Adrenal gland (tissue), 12 donors: ENCODE data around the gene TMED6. TPM values are rescaled to one million over a fixed set of nuclear protein-coding genes. Genes with fewer than 3 reads are reported as not detected.

ENCODE experiments used
- DNase-seq, 7 donors: peaks; one replicate each; pipeline ENCODE4 v3.0.0-alpha.2; 2019 to 2020
- H3K27ac ChIP-seq, 5 donors: fragments of 200-600 bp; sonication (generic) in 4 of 5; 1 replicate in 3 of 5; 2 replicates in 2 of 5; pipeline versions ENCODE4 v1.5.1 to v1.8.0; 2016 to 2020; ENCODE audit warnings: mild to moderate bottlenecking in 1 of 5
- H3K27me3 ChIP-seq: fragments of 200-600 bp; 2 replicates; pipeline ENCODE4 v1.8.0; 2021
- H3K36me3 ChIP-seq, 2 donors: fragments of 200-600 bp; replicated peaks in 1 of 2; 1 replicate in 1 of 2; 2 replicates in 1 of 2; pipeline versions ENCODE4 v1.5.1 to v1.8.0; 2018 to 2022
- H3K4me1 ChIP-seq, 2 donors: fragments of 200-600 bp; replicated peaks in 1 of 2; 1 replicate in 1 of 2; 2 replicates in 1 of 2; pipeline versions ENCODE4 v1.5.1 to v1.8.0; 2018 to 2021
- H3K4me3 ChIP-seq, 4 donors: fragments of 200-600 bp; sonication (generic) in 3 of 4; one replicate each; pipeline ENCODE4 v1.5.1; 2016 to 2018
- H3K9me3 ChIP-seq, 3 donors: fragments of 200-600 bp; sonication (generic) in 1 of 3; replicated peaks in 1 of 3; 1 replicate in 2 of 3; 2 replicates in 1 of 3; pipeline versions ENCODE4 v1.5.1 to v1.8.0; 2016 to 2021
- POLR2A ChIP-seq, 2 donors: fragments of 450-650 bp; IDR thresholded peaks; one replicate each; pipeline ENCODE4 v1.6.1; 2017; ENCODE audit warnings: antibody characterized with exemption in 2 of 2, mild to moderate bottlenecking in 2 of 2, moderate library complexity in 1 of 2
- WGBS, 4 donors: extraction: QIAGEN DNeasy Blood & Tissue Kit in 2 of 4; methylation state at CpG; one replicate each; pipeline versions ENCODE4 v1.1.5 to v1.1.7; 2013 to 2017; 5-methylcytosine and 5-hydroxymethylcytosine counted together
- intact Hi-C, 2 donors: fragments of 100-400 bp; cut with DNase I; formaldehyde crosslinking; loops; one replicate each; pipeline versions ENCODE4 v1.14.1 to v1.15.0; 2022 to 2023
- polyA plus RNA-seq, 3 donors: library from polyadenylated mRNA; stranded (reverse); fragments of 200-250 nt in 2 of 3; fragments of 350-450 nt in 1 of 3; fragmentation: Illumina TruSeq in 1 of 3; extraction: RNeasy Lipid Tissue Mini Kit (QIAGEN cat#74804) in 1 of 3; gene quantifications; one replicate each; pipeline ENCODE4 v1.2.3, GENCODE V29; 2013 to 2014
- total RNA-seq, 9 donors: library from RNA; depleted of rRNA in 4 of 9; stranded (reverse); fragments of >200 nt in 4 of 9; fragments of 120-200 nt in 1 of 9; fragmentation: NEBNext Ultra II Directional in 1 of 9; extraction: Animal tissue kit (Norgen Biotek cat#: 25700) in 1 of 9; gene quantifications; one replicate each; pipeline versions ENCODE4 v1.1.0 to v1.2.4, GENCODE V29; 2013 to 2023
- TF ChIP-seq, protein P1 (sequence below), 6 experiments: fragments of 450-650 bp in 4 of 6; fragments of 200-600 bp in 2 of 6; sonication (generic) in 1 of 6; IDR thresholded peaks; 1 replicate in 5 of 6; 2 replicates in 1 of 6; pipeline versions ENCODE4 v1.5.1 to v1.8.0; 2016 to 2021; ENCODE audit warnings: antibody characterized with exemption in 6 of 6, mild to moderate bottlenecking in 2 of 6, moderate library complexity in 1 of 6
- donor health status: healthy with polysubstance abuse.
- donor health status: Bipolar disorder and iron deficiency.
- donor health status: DM: yes; HTN: yes; CAD: no.
- donor health status: DM: no; HTN: no; CAD: no.
- donor health status: DM: no; HTN: no; CAD: no.
- donor health status: DM: yes; HTN: yes; CAD: no.

The TMED6 gene
- total and polyA plus RNA-seq, 12 donors = 0.22 to 2.5 (median 0.42) TPM; not detected in 5

DNA sequence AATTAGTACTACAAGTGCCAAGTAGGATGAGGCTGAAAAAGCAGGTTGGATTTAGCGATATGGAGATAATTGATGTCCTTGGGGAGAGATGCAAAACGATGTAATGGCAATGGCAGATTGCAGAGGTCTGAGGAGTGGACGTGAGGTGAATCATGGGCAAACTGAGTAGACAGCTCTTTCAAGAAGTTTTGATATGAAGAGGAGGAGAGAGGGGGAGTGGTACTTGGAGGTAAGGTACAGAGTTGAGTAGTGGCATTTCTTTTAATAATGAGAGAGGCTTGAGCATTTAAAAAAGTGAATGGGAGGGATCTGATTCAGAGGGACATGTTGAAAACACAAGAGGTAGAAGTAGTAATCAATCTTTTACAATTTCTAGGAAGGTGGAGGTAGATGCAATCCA lies 58.2 kb downstream of the TMED6 start:
- no peaks in the 10 kb centered on the region for H3K36me3 ChIP-seq
- intact Hi-C loops = loop anchor here in 1 of 2 donors (10.0 kb wide), 1 partner anchor 139 kb away; no protein-coding TSS in a partner anchor
- no peak for DNase-seq
- H3K27ac ChIP-seq = no peak overlapping the region
- no peaks in the 10 kb centered on the region for H3K4me1 ChIP-seq
- H3K4me3 ChIP-seq = no peak overlapping the region
- no peaks in the 10 kb centered on the region for H3K9me3 ChIP-seq
- H3K27me3 ChIP-seq = no peaks in the 10 kb centered on the region
- 32 to 45% (median 39%) methylated on average over 3 of the region's 3 CpGs for WGBS, 4 donors
- no peak for TF ChIP-seq POLR2A (IDR thresholded peaks at IDR 0.05)
- TF ChIP-seq, protein P1, sequence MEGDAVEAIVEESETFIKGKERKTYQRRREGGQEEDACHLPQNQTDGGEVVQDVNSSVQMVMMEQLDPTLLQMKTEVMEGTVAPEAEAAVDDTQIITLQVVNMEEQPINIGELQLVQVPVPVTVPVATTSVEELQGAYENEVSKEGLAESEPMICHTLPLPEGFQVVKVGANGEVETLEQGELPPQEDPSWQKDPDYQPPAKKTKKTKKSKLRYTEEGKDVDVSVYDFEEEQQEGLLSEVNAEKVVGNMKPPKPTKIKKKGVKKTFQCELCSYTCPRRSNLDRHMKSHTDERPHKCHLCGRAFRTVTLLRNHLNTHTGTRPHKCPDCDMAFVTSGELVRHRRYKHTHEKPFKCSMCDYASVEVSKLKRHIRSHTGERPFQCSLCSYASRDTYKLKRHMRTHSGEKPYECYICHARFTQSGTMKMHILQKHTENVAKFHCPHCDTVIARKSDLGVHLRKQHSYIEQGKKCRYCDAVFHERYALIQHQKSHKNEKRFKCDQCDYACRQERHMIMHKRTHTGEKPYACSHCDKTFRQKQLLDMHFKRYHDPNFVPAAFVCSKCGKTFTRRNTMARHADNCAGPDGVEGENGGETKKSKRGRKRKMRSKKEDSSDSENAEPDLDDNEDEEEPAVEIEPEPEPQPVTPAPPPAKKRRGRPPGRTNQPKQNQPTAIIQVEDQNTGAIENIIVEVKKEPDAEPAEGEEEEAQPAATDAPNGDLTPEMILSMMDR (IDR thresholded peaks at IDR 0.05) = no peak

Other genes starting within 250 kb of the TMED6 start
- gene HAS3, start 246.1 kb downstream of the TMED6 start, total RNA-seq = 1 to 10 TPM in 1 of 9 donors, under 1 TPM in 8; 0.06 to 1.1 (median 0.42) TPM
- 1 to 10 TPM in 1 of 3 donors, under 1 TPM in 2; 0.27 to 1.2 (median 0.91) TPM for gene HAS3, start 246.1 kb downstream of the TMED6 start, polyA plus RNA-seq
- 100 to 1,000 TPM in 3 of 9 donors, 10 to 100 TPM in 6; 48.8 to 207 (median 82.6) TPM for gene CHTF8, start 219.2 kb downstream of the TMED6 start, total RNA-seq
- 100 to 1,000 TPM in 1 of 3 donors, 10 to 100 TPM in 2; 34.0 to 103 (median 37.7) TPM for gene CHTF8, start 219.2 kb downstream of the TMED6 start, polyA plus RNA-seq
- gene UTP4, start 219.1 kb downstream of the TMED6 start, total RNA-seq = 10 to 100 TPM in 8 of 9 donors, 1 to 10 TPM in 1; 8.8 to 51.2 (median 23.2) TPM
- gene UTP4, start 219.1 kb downstream of the TMED6 start, polyA plus RNA-seq = 10 to 100 TPM; 16.2 to 50.8 (median 24.9) TPM
- 10 to 100 TPM in 8 of 9 donors, 1 to 10 TPM in 1; 9.8 to 52.7 (median 43.7) TPM for gene SNTB2, start 164.6 kb downstream of the TMED6 start, total RNA-seq
- 1 to 10 TPM; 3.6 to 8.8 (median 8.4) TPM for gene SNTB2, start 164.6 kb downstream of the TMED6 start, polyA plus RNA-seq
- 10 to 100 TPM; 28.1 to 39.5 (median 34.5) TPM for gene VPS4A, start 40.4 kb downstream of the TMED6 start, total RNA-seq
- 10 to 100 TPM; 31.2 to 55.1 (median 42.5) TPM for gene VPS4A, start 40.4 kb downstream of the TMED6 start, polyA plus RNA-seq
- gene PDF, start 21.2 kb downstream of the TMED6 start, total RNA-seq = 10 to 100 TPM in 8 of 9 donors, 1 to 10 TPM in 1; 9.7 to 61.9 (median 23.1) TPM
- gene PDF, start 21.2 kb downstream of the TMED6 start, polyA plus RNA-seq = 1 to 10 TPM; 1.2 to 4.2 (median 2.0) TPM
- gene COG8, start 12.2 kb downstream of the TMED6 start, total RNA-seq = 10 to 100 TPM; 41.2 to 85.3 (median 55.4) TPM
- 10 to 100 TPM; 26.1 to 30.1 (median 28.0) TPM for gene COG8, start 12.2 kb downstream of the TMED6 start, polyA plus RNA-seq
- gene NIP7, start 12.0 kb downstream of the TMED6 start, total RNA-seq = 10 to 100 TPM; 10.5 to 38.0 (median 21.7) TPM
- gene NIP7, start 12.0 kb downstream of the TMED6 start, polyA plus RNA-seq = 10 to 100 TPM; 12.4 to 28.3 (median 13.6) TPM
- gene TERF2, start 34.2 kb upstream of the TMED6 start, total RNA-seq = 10 to 100 TPM; 11.0 to 38.0 (median 24.3) TPM
- gene TERF2, start 34.2 kb upstream of the TMED6 start, polyA plus RNA-seq = 10 to 100 TPM; 11.1 to 50.1 (median 12.4) TPM
- 100 to 1,000 TPM; 153 to 763 (median 441) TPM for gene CYB5B, start 72.8 kb upstream of the TMED6 start, total RNA-seq
- 1,000 to 10,000 TPM in 1 of 3 donors, 100 to 1,000 TPM in 2; 247 to 1,039 (median 489) TPM for gene CYB5B, start 72.8 kb upstream of the TMED6 start, polyA plus RNA-seq
- gene NFAT5, start 214.2 kb upstream of the TMED6 start, total RNA-seq = 10 to 100 TPM; 39.3 to 79.4 (median 54.4) TPM
- gene NFAT5, start 214.2 kb upstream of the TMED6 start, polyA plus RNA-seq = 10 to 100 TPM in 1 of 3 donors, 1 to 10 TPM in 2; 1.9 to 21.9 (median 9.6) TPM